SK-N-SH (cell line): ENCODE results near the gene GPATCH1. TPM values are rescaled to one million over a fixed set of nuclear protein-coding genes. Genes with fewer than 3 reads are reported as not detected.

Experiments used
- CTCF ChIA-PET: fragments of 300-600, 350-600 bp; formaldehyde crosslinking; extraction: SDS; loops from one replicate; lab custom pipeline; 2021; lab: Yijun Ruan, JAX
- POLR2A ChIA-PET: fragments of 350-600 bp; sonication (Branson Sonifier 250); formaldehyde crosslinking; extraction: SDS; loops from one replicate; lab custom pipeline; 2020; ENCODE audit warnings: antibody characterized with exemption, inconsistent platforms; lab: Yijun Ruan, JAX
- DNase-seq: peaks from one replicate; pipeline ENCODE4 v3.0.0; 2012
- H2AFZ ChIP-seq: fragments of 200-600 bp; sonication (generic); 2 replicates; pipeline ENCODE4 v1.8.1; 2016; ENCODE audit warnings: antibody characterized with exemption, mild to moderate bottlenecking, low read depth
- H3F3A ChIP-seq: fragments of 200-600 bp; sonication (generic); replicated peaks from 2 replicates; pipeline ENCODE3; 2016; ENCODE audit warnings: antibody characterized with exemption, mild to moderate bottlenecking; ENCODE audit not compliant: insufficient read depth
- H3K27ac ChIP-seq, 2 experiments: fragments of 200-500 bp in 1 of 2; fragments of 200-600 bp in 1 of 2; sonication (Bioruptor generic) in 1 of 2; sonication (generic), shearing (Covaris generic) in 1 of 2; 2 replicates each; pipeline versions ENCODE4 v1.5.1 to v1.6.1; 2014 to 2016; ENCODE audit warnings: low read depth in 2 of 2, inconsistent platforms in 1 of 2, low read length in 1 of 2, mild to moderate bottlenecking in 1 of 2, mixed read lengths in 1 of 2
- H3K27me3 ChIP-seq: fragments of 200-600 bp; sonication (generic), shearing (Covaris generic); 2 replicates; pipeline ENCODE4 v1.6.1; 2016; ENCODE audit warnings: mixed run types; ENCODE audit not compliant: insufficient read depth
- H3K36me3 ChIP-seq, 2 experiments: fragments of 200-500 bp in 1 of 2; fragments of 200-600 bp in 1 of 2; sonication (Bioruptor generic) in 1 of 2; sonication (generic) in 1 of 2; replicated peaks in 1 of 2; 2 replicates each; pipeline versions ENCODE3 to v1.5.1; 2014 to 2016; ENCODE audit warnings: low read length in 1 of 2, mild to moderate bottlenecking in 1 of 2; ENCODE audit not compliant: insufficient read depth in 2 of 2, control insufficient read depth in 1 of 2
- H3K4me1 ChIP-seq, 2 experiments: fragments of 200-500 bp in 1 of 2; fragments of 200-600 bp in 1 of 2; sonication (Bioruptor generic) in 1 of 2; sonication (generic), shearing (Covaris generic) in 1 of 2; 2 replicates each; pipeline versions ENCODE4 v1.5.1 to v1.6.1; 2014 to 2016; ENCODE audit warnings: low read depth in 1 of 2, low read length in 1 of 2, mixed run types in 1 of 2; ENCODE audit not compliant: insufficient read depth in 2 of 2, control insufficient read depth in 1 of 2
- H3K4me2 ChIP-seq: fragments of 200-600 bp; sonication (generic), shearing (Covaris generic); 2 replicates; pipeline ENCODE4 v1.6.1; 2017; ENCODE audit warnings: mixed run types
- H3K4me3 ChIP-seq, 2 experiments: fragments of 200-500 bp in 1 of 2; fragments of 200-600 bp in 1 of 2; sonication (Bioruptor generic) in 1 of 2; sonication (generic), shearing (Covaris generic) in 1 of 2; 2 replicates each; pipeline versions ENCODE4 v1.5.1 to v1.8.1; 2014 to 2016; ENCODE audit warnings: low read depth in 2 of 2, inconsistent platforms in 1 of 2, low read length in 1 of 2, mild to moderate bottlenecking in 1 of 2, mixed read lengths in 1 of 2, moderate library complexity in 1 of 2
- H3K79me2 ChIP-seq: fragments of 200-600 bp; sonication (generic); 2 replicates; pipeline ENCODE4 v1.8.1; 2017; ENCODE audit warnings: mild to moderate bottlenecking; ENCODE audit not compliant: insufficient read depth
- H3K9ac ChIP-seq: fragments of 200-600 bp; sonication (generic); 2 replicates; pipeline ENCODE4 v1.6.1; 2017; ENCODE audit warnings: mixed run types
- H3K9me2 ChIP-seq: fragments of 200-600 bp; sonication (generic); 2 replicates; pipeline ENCODE4 v1.6.1; 2017; ENCODE audit warnings: mixed run types
- H3K9me3 ChIP-seq: fragments of 200-600 bp; sonication (generic); 2 replicates; pipeline ENCODE4 v1.6.1; 2017; ENCODE audit warnings: mixed run types, mild to moderate bottlenecking, moderate library complexity
- H4K20me1 ChIP-seq: fragments of 200-600 bp; sonication (generic); 2 replicates; pipeline ENCODE4 v1.6.1; 2017; ENCODE audit warnings: mild to moderate bottlenecking, mixed run types; ENCODE audit not compliant: insufficient read depth
- FOSL2 ChIP-seq: IDR thresholded peaks from 2 replicates; pipeline ENCODE4 v1.4.0; 2012; ENCODE audit warnings: low read depth, mild to moderate bottlenecking, moderate library complexity, borderline replicate concordance
- FOXM1 ChIP-seq: IDR thresholded peaks from 2 replicates; pipeline ENCODE4 v1.4.0; 2012; ENCODE audit warnings: low read depth, mild to moderate bottlenecking
- JUND ChIP-seq: IDR thresholded peaks from 2 replicates; pipeline ENCODE4 v1.4.0; 2012
- MXI1 ChIP-seq: IDR thresholded peaks from 2 replicates; pipeline ENCODE4 v1.6.1; 2012; ENCODE audit warnings: mild to moderate bottlenecking, low read depth, low read length, improper control_type of control experiment
- POLR2AphosphoS5 ChIP-seq: IDR thresholded peaks from 2 replicates; pipeline ENCODE4 v1.6.1; 2012; ENCODE audit warnings: low read depth, low read length
- RCOR1 ChIP-seq: fragments of 150-350 bp; IDR thresholded peaks from 2 replicates; pipeline ENCODE4 v1.6.1; 2017; ENCODE audit warnings: antibody characterized with exemption, low read length
- TAF1 ChIP-seq: IDR thresholded peaks from 2 replicates; pipeline ENCODE4 v1.6.1; 2012; ENCODE audit warnings: low read depth, mild to moderate bottlenecking, low read length, moderate library complexity, borderline replicate concordance
- TCF12 ChIP-seq: IDR thresholded peaks from 2 replicates; pipeline ENCODE4 v1.4.0; 2012
- WGBS: methylation state at CpG from one replicate; pipeline ENCODE4 v1.1.6; 2017; ENCODE audit warnings: low lambda C conversion rate; 5-methylcytosine and 5-hydroxymethylcytosine counted together
- polyA plus RNA-seq, 3 experiments: library from polyadenylated mRNA; depleted of rRNA; stranded (reverse); fragments of >200 nt; gene quantifications; 2 replicates each; pipeline ENCODE4 v1.2.3, GENCODE V29; 2012
- TF ChIP-seq, protein P1 (sequence below): fragments of 200-600 bp; sonication (generic); IDR thresholded peaks from 2 replicates; pipeline ENCODE4 v1.6.1; 2017; ENCODE audit warnings: antibody characterized with exemption, mild to moderate bottlenecking, moderate library complexity
- TF ChIP-seq, protein P2 (sequence below): IDR thresholded peaks from 2 replicates; pipeline ENCODE4 v1.4.0; 2012; ENCODE audit warnings: low read depth, borderline replicate concordance
- TF ChIP-seq, protein P3 (sequence below): IDR thresholded peaks from 2 replicates; pipeline ENCODE4; 2012
- TF ChIP-seq, protein P4 (sequence below): fragments of 150-350 bp; IDR thresholded peaks from 2 replicates; pipeline ENCODE4 v1.6.1; 2016; ENCODE audit warnings: mild to moderate bottlenecking, low read depth, low read length

The GPATCH1 gene
- polyA plus RNA-seq, 1 of the 3 experiments (the other 2 are of a cell fraction) = 5.9 TPM

DNA sequence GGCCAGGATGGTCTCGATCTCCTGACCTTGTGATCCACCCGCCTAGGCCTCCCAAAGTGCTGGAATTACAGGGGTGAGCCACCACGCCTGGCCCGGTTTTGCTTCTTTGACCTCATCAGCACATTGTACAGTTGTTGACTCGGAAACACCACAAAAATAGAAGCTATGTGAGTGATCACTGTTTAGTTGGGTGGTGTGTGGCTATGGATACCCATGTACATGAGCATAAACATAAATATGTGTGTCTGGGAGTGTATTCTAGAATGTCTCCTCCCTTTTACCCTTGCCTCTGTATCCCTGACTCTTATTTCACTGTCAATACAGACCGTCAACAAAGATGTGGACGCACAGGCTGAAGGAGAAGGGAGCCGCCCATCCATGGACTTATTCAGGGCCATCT is 36.5 kb downstream of the GPATCH1 start:
- H3K9me2 ChIP-seq = no peaks in the 10 kb centered on the region
- H3K27ac ChIP-seq = no peak overlapping the region
- H4K20me1 ChIP-seq = no peaks in the 10 kb centered on the region
- ChIA-PET POLR2A (no interaction called here), CTCF (interaction anchor here (0.6 to 18.9 kb wide), 3 partner anchors 129 to 286 kb away, joined by 3 to 215 read pairs (median 3); partner anchors contain the start of genes CEP89 and FAAP24)
- WGBS = 88% methylated on average over 8 of the region's 8 CpGs
- H2AFZ ChIP-seq = no peak overlapping the region
- DNase-seq = no peak
- no peak for TF ChIP-seq FOXM1
- no peak overlapping the region for H3K4me2 ChIP-seq
- no peaks in the 10 kb centered on the region for H3K79me2 ChIP-seq
- no peak overlapping the region for H3K4me3 ChIP-seq
- H3K27me3 ChIP-seq = no peaks in the 10 kb centered on the region
- H3K9me3 ChIP-seq = no peaks in the 10 kb centered on the region
- peaks cover 19 to 47% of the 10 kb centered on the region in 2 experiments for H3K36me3 ChIP-seq
- no peaks in the 10 kb centered on the region for H3K4me1 ChIP-seq
- H3K9ac ChIP-seq = no peak overlapping the region
- no peaks in the 10 kb centered on the region for H3F3A ChIP-seq

DNA sequence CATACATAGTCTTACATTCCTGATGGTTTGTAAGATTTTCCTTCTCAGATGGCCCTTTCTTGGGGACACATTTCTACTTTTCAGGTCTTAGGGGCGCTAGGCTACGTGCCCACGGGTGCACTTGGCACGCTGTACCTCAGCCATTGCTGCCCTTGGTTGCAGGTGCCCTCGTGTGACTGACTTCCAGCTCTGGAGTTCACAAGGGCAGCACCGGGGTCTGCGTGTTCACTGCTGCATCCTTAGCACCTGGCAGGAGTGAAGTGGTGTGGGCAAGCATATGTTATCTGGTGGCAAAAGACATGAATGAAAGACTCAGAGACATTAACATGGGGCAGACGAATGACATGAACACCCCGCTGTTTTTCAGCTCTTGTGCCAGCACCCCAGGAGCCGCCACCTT is 37.7 kb downstream of the GPATCH1 start:
- no peaks in the 10 kb centered on the region for H4K20me1 ChIP-seq
- no peak overlapping the region for H3K27ac ChIP-seq
- TF ChIP-seq FOXM1 (no peak), JUND (no peak), TCF12 (no peak), RCOR1 (no peak), TAF1 (no peak), MXI1 (no peak), FOSL2 (no peak), POLR2AphosphoS5 (no peak)
- TF ChIP-seq, protein P1, sequence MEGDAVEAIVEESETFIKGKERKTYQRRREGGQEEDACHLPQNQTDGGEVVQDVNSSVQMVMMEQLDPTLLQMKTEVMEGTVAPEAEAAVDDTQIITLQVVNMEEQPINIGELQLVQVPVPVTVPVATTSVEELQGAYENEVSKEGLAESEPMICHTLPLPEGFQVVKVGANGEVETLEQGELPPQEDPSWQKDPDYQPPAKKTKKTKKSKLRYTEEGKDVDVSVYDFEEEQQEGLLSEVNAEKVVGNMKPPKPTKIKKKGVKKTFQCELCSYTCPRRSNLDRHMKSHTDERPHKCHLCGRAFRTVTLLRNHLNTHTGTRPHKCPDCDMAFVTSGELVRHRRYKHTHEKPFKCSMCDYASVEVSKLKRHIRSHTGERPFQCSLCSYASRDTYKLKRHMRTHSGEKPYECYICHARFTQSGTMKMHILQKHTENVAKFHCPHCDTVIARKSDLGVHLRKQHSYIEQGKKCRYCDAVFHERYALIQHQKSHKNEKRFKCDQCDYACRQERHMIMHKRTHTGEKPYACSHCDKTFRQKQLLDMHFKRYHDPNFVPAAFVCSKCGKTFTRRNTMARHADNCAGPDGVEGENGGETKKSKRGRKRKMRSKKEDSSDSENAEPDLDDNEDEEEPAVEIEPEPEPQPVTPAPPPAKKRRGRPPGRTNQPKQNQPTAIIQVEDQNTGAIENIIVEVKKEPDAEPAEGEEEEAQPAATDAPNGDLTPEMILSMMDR = no peak
- TF ChIP-seq, protein P2, sequence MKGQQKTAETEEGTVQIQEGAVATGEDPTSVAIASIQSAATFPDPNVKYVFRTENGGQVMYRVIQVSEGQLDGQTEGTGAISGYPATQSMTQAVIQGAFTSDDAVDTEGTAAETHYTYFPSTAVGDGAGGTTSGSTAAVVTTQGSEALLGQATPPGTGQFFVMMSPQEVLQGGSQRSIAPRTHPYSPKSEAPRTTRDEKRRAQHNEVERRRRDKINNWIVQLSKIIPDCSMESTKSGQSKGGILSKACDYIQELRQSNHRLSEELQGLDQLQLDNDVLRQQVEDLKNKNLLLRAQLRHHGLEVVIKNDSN = no peak
- TF ChIP-seq, protein P3, sequence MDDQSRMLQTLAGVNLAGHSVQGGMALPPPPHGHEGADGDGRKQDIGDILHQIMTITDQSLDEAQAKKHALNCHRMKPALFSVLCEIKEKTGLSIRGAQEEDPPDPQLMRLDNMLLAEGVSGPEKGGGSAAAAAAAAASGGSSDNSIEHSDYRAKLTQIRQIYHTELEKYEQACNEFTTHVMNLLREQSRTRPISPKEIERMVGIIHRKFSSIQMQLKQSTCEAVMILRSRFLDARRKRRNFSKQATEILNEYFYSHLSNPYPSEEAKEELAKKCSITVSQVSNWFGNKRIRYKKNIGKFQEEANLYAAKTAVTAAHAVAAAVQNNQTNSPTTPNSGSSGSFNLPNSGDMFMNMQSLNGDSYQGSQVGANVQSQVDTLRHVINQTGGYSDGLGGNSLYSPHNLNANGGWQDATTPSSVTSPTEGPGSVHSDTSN = no peak
- TF ChIP-seq, protein P4, sequence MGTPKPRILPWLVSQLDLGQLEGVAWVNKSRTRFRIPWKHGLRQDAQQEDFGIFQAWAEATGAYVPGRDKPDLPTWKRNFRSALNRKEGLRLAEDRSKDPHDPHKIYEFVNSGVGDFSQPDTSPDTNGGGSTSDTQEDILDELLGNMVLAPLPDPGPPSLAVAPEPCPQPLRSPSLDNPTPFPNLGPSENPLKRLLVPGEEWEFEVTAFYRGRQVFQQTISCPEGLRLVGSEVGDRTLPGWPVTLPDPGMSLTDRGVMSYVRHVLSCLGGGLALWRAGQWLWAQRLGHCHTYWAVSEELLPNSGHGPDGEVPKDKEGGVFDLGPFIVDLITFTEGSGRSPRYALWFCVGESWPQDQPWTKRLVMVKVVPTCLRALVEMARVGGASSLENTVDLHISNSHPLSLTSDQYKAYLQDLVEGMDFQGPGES = no peak
- no peak overlapping the region for H2AFZ ChIP-seq
- DNase-seq = no peak
- H3K4me3 ChIP-seq = no peak overlapping the region
- no peak overlapping the region for H3K9ac ChIP-seq
- peaks cover 17 to 35% of the 10 kb centered on the region in 2 experiments for H3K36me3 ChIP-seq
- ChIA-PET CTCF (interaction anchor here (0.6 to 18.9 kb wide), 20 partner anchors 11 to 519 kb away, joined by 3 to 215 read pairs (median 4); partner anchors contain the start of genes CEP89, FAAP24 and GPATCH1), POLR2A (no interaction called here)
- H3K79me2 ChIP-seq = no peaks in the 10 kb centered on the region
- H3K27me3 ChIP-seq = no peaks in the 10 kb centered on the region
- H3K4me2 ChIP-seq = no peak overlapping the region
- no peaks in the 10 kb centered on the region for H3K9me2 ChIP-seq
- H3F3A ChIP-seq = no peaks in the 10 kb centered on the region
- H3K9me3 ChIP-seq = no peaks in the 10 kb centered on the region
- 77% methylated on average over 10 of the region's 10 CpGs for WGBS
- H3K4me1 ChIP-seq = no peaks in the 10 kb centered on the region
